Measurements from ENCODE around the gene KLHL36. TPM values are rescaled to one million over a fixed set of nuclear protein-coding genes. Genes with fewer than 3 reads are reported as not detected.
"Not testable (repeated sequence)": the region's sequence is repeated elsewhere in the genome, so short reads cannot be mapped to it uniquely, and the experiment has no call there.

Gene KLHL36
- total and polyA plus RNA-seq, 9 donors: 9.8 to 18.8 (median 13.2) TPM

DNA sequence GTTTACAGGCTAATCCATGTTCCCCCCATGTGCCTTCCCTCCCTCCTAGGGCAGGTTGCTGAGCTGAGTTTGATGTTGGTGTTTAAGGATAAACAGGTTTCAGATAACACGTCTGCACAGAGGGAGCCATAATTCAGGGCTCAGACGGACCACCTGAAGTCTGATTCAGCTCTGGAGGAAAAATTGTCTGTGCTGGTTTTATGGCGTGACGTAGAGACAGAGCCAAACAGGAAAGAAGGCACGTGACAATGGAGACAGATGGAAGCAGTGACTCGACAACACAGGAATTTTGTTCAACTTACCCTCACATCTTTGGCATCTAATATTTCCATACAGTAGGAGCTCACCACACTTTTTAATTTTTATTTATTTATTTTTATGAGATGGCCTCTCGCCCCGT lies 40.8 kb downstream of the KLHL36 start:
- 26% methylated on average over 3 of the region's 8 CpGs for WGBS (ENCODE audit: insufficient coverage)
- peak; percentile 51 for DNase-seq
- peaks cover 2% of the 10 kb centered on the region for H3K27me3 ChIP-seq (ENCODE audit: control insufficient read depth, insufficient read depth, low read length)
- no peaks in the 10 kb centered on the region for H3K4me1 ChIP-seq (ENCODE audit: control insufficient read depth, insufficient read depth, low read length)
- no peak overlapping the region for H3K27ac ChIP-seq (ENCODE audit: low read length)
- no peak overlapping the region for H3K4me3 ChIP-seq (ENCODE audit: low read length)
- no peaks in the 10 kb centered on the region for H3K36me3 ChIP-seq (ENCODE audit: control insufficient read depth, insufficient read depth, low read length)
- H3K9me3 ChIP-seq (replicated peaks; ENCODE audit: control insufficient read depth, low read depth, low read length): no peaks in the 10 kb centered on the region

DNA sequence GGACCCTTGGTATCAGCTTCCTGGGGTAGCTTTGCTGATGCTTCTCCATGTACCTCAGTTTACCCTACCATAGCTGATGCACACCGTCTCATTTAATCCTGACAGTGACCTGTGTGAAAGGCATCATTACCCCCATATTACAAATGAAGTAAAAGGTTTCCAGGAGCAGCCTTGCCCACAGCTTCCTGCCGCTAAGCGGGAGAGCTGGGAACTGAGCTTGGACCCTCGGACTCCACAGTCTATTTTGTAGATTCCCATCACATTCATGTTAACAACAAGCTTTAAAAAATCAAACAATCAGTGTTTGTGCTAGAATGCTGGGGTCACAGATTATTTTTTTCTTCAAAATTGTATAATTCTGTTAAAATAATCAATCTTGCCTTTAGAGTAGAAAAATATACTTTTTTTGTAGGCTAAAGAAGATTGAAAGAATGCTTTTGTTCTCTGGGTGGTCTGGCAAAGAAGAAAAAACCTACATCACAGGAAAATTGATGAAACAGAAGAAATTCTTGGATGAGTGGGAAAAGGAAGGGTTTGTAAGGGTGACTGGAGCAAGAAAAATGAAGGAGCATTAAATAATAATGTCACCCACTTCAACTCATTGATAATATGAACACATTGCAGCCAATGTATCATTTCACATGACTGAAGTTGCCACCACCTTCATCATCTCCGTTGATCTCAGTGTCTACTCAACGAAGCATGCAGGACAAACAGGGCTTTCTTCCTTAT lies 41.9 kb downstream of the KLHL36 start:
- no peaks in the 10 kb centered on the region for H3K36me3 ChIP-seq (ENCODE audit: control insufficient read depth, insufficient read depth, low read length)
- H3K27ac ChIP-seq (ENCODE audit: low read length): no peak overlapping the region
- H3K9me3 ChIP-seq (replicated peaks; ENCODE audit: control insufficient read depth, low read depth, low read length): no peaks in the 10 kb centered on the region
- WGBS (ENCODE audit: insufficient coverage): no CpG with 5 or more reads among the region's 6 CpGs
- H3K27me3 ChIP-seq (ENCODE audit: control insufficient read depth, insufficient read depth, low read length): no peaks in the 10 kb centered on the region
- no peak for DNase-seq
- H3K4me3 ChIP-seq (ENCODE audit: low read length): no peak overlapping the region
- no peaks in the 10 kb centered on the region for H3K4me1 ChIP-seq (ENCODE audit: control insufficient read depth, insufficient read depth, low read length)

DNA sequence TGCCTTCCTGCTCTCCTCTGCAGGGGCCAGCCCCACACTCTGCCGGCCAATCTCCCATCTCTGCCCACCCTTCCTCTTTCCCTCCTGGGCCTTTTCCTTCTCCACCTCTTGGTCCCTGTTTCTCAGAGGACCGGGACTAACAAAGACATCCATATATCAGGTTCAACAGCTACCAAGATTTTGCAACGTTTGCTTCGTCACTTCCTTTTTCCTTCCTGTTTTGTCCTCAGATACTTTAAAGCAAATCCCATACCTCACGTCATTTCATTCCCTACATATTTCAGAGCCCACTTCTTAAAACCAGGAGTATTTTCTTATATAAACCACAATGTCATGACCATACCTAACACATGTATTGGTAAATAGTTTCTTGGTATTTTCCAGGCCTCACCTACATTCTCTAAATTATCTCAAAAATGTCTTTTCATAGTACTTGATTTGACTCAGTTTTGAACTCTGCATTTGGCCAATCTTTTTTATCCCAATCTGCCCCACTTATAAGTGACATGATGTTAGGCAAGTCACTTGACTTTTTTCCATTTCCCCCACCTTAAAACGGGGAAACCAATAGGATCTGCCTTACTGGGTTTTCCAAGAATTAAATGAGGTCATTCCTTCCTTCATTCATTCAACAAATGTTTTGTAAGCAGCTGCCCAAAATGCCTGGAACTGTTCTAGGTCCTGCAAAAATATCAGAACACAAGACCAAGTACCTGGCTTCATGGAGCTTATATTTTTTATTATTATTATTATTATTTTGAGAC lies 44.3 kb downstream of the KLHL36 start:
- peak; percentile 18 for DNase-seq
- Histone ChIP-seq H3K36me3 (ENCODE audit: control insufficient read depth, insufficient read depth, low read length) (no peaks in the 10 kb centered on the region), H3K27ac (ENCODE audit: low read length) (no peak overlapping the region), H3K9me3 (replicated peaks; ENCODE audit: control insufficient read depth, low read depth, low read length) (no peaks in the 10 kb centered on the region), H3K4me1 (ENCODE audit: control insufficient read depth, insufficient read depth, low read length) (no peaks in the 10 kb centered on the region), H3K4me3 (ENCODE audit: low read length) (no peak overlapping the region), H3K27me3 (ENCODE audit: control insufficient read depth, insufficient read depth, low read length) (no peaks in the 10 kb centered on the region)
- WGBS (ENCODE audit: insufficient coverage): 74% methylated on average over 4 of the region's 6 CpGs

DNA sequence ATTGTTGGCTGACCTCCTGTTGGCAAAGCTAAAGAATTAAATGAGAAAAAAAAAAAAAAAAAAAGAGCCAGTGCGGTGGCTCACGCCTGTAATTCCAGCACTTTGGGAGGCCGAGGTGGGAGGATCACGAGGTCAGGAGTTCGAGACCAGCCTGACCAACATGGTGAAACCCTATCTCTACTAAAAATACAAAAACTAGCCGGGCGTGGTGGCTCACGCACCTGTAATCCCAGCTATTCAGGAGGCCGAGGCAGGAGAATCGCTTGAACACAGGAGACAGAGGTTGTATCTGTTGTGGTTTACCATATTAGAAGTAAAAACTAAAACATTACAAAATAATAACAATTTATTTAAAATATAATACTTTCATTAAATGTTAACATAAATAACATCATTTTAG lies 45.6 kb downstream of the KLHL36 start:
- no CpG with 5 or more reads among the region's 10 CpGs for WGBS (ENCODE audit: insufficient coverage)

DNA sequence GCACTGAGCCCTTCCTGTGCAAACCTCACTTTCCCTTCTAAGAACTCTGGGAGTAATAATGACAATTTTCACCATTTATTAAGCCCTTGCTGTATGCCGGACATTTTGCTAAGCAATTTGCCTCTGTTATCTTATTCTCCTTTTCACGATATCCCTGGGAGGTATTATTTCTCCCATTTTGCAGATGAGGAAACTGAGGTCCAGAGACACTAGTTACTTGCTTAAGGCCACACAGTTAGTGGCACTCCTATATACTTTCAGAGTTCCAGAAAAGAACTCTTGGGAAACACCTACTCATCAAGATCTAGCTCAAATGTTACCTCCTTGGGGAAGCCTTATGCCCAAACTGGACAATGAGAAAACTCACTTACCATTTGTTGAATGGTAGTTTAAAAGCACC lies 46.7 kb downstream of the KLHL36 start:
- DNase-seq: no peak
- H3K27me3 ChIP-seq (ENCODE audit: control insufficient read depth, insufficient read depth, low read length): no peaks in the 10 kb centered on the region
- peaks cover 5% of the 10 kb centered on the region for H3K4me1 ChIP-seq (ENCODE audit: control insufficient read depth, insufficient read depth, low read length)
- no CpG with 5 or more reads among the region's 2 CpGs for WGBS (ENCODE audit: insufficient coverage)
- no peak overlapping the region for H3K4me3 ChIP-seq (ENCODE audit: low read length)
- H3K9me3 ChIP-seq (replicated peaks; ENCODE audit: control insufficient read depth, low read depth, low read length): no peaks in the 10 kb centered on the region
- H3K27ac ChIP-seq (ENCODE audit: low read length): no peak overlapping the region
- no peaks in the 10 kb centered on the region for H3K36me3 ChIP-seq (ENCODE audit: control insufficient read depth, insufficient read depth, low read length)

More for the DNA sequence above, 45.6 kb downstream of the KLHL36 start:
- H3K36me3 ChIP-seq (ENCODE audit: control insufficient read depth, insufficient read depth, low read length); H3K9me3 ChIP-seq (replicated peaks; ENCODE audit: control insufficient read depth, low read depth, low read length); H3K27ac ChIP-seq (ENCODE audit: low read length); DNase-seq; H3K4me1 ChIP-seq (ENCODE audit: control insufficient read depth, insufficient read depth, low read length); H3K27me3 ChIP-seq (ENCODE audit: control insufficient read depth, insufficient read depth, low read length); H3K4me3 ChIP-seq (ENCODE audit: low read length): not testable (repeated sequence)

DNA sequence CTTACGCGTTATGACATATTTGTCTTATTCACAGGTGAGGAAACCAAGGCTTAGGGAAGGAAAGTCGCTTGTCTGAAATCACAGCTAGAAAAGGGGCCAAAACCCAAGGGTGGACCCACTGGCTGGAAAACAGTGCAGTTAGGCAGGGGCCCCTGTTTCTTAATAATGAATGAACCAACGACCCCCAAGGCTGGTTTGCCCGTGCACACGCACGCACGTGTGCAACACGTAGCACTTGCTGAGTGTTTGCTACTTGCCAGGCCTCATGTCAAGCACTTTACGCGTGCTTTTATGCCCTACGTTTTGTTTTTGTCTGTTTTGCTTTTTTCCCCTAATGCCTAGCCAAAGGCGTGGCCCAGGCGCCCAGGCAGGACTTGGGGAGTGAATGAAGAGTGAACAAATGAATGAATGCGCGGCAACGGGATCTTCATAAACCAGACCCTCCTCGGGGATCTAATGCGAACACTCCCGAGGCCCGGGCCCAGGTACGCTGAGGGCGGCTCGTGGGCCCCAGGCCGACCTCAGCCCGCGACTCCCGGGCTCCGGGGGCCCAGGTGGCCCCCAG lies 50.9 kb downstream of the KLHL36 start:
- H3K4me3 ChIP-seq (ENCODE audit: low read length): peak overlapping the region; percentile 61
- DNase-seq: peak; percentile 17
- H3K4me1 ChIP-seq (ENCODE audit: control insufficient read depth, insufficient read depth, low read length): peaks cover 5% of the 10 kb centered on the region
- no peaks in the 10 kb centered on the region for H3K27me3 ChIP-seq (ENCODE audit: control insufficient read depth, insufficient read depth, low read length)
- no peak overlapping the region for H3K27ac ChIP-seq (ENCODE audit: low read length)
- H3K36me3 ChIP-seq (ENCODE audit: control insufficient read depth, insufficient read depth, low read length): no peaks in the 10 kb centered on the region
- no peaks in the 10 kb centered on the region for H3K9me3 ChIP-seq (replicated peaks; ENCODE audit: control insufficient read depth, low read depth, low read length)
- WGBS (ENCODE audit: insufficient coverage): 12% methylated on average over 22 of the region's 29 CpGs

DNA sequence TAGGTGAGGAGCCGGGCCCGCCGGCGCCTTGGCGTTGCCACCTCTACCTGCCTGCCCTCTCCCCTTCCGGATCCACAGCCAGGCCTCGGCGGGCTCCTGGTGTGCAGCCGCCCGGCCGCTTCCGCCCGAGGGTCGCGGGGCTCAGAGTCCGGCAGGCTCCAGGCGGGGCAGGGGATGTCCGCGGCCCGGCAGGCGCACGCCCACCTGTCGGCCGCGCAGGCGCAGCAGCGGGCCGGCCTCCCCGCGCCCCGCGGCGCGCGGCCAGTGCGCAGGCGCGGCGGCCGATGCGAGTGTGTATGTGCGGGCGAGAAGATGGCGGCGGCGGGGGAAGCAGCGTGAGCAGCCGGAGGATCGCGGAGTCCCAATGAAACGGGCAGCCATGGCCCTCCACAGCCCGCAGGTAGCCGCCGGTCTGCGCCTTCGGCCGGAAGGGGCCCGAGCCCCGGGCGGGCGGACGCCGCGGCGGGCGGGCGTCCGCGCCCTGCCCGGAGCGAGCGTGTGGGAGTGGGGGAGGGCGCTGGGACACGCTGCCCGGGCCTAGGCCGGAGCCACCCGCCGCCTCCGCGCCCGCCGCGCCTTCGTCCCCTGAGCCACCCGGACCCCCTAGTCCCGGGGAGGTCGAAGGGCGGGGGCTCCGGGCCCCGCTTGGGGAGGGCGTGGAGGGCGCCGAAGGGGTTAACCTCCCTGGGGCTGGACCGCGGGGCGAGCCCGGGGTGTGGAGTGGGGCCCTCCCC lies 51.6 kb downstream of the KLHL36 start, which contains the start of gene USP10:
Gene USP10, plus strand, starts transcription at position 289 of the 734 bp plus-strand sequence. Its CDS starts 91 bp downstream, at position 380.
- under 1% methylated on average over 96 of the region's 97 CpGs for WGBS (ENCODE audit: insufficient coverage)
- Histone ChIP-seq H3K36me3 (ENCODE audit: control insufficient read depth, insufficient read depth, low read length) (no peaks in the 10 kb centered on the region), H3K27me3 (ENCODE audit: control insufficient read depth, insufficient read depth, low read length) (no peaks in the 10 kb centered on the region), H3K9me3 (replicated peaks; ENCODE audit: control insufficient read depth, low read depth, low read length) (no peaks in the 10 kb centered on the region), H3K4me3 (ENCODE audit: low read length) (peak within 1 kb of the TSS; percentile 80), H3K4me1 (ENCODE audit: control insufficient read depth, insufficient read depth, low read length) (peaks cover 5% of the 10 kb centered on the region), H3K27ac (ENCODE audit: low read length) (peak within 1 kb of the TSS; percentile 62)
- peak; percentile 92 for DNase-seq

DNA sequence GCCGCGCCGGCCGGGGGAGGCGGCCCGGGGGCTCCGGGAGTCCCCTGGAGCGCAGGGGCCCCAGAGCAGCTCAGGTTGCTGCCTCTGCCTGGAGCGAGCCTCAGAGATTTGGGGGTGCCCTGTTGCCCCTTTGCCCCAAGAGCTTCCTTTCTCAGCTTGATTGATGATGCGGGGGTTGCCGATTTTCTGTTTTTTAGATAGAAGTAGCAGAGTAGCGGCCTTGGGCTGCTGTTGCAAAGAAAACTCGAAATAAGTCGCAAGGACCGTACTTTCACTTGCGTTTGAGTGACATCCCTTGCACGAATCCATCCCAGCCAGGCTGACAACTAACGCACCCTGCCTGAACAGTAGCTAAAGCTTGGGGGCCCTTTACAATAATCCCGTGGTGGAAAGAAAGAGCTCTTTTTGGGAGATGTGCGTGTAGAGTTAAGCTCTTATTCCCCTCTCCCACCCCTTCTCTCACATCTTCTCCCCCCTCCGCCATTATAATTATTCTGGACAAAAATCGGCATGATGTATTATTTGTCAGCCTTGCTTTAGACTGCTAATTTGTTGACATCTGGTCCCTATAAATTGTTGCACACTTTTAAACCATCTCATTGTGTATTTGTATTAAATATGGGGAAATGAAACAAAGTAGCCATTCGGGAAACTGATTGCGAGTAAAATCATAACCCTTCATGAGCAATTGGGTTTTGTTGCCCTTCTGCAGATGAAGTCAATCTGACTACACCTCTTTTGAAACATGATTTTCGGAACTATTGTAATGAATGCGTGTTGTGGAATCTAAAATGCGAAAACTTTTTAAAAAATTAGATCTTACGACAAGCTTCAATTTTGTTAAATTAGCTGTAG lies 52.4 kb downstream of the KLHL36 start:
- Histone ChIP-seq H3K36me3 (ENCODE audit: control insufficient read depth, insufficient read depth, low read length) (no peaks in the 10 kb centered on the region), H3K27ac (ENCODE audit: low read length) (peak overlapping the region; percentile 62), H3K27me3 (ENCODE audit: control insufficient read depth, insufficient read depth, low read length) (no peaks in the 10 kb centered on the region), H3K4me3 (ENCODE audit: low read length) (peak overlapping the region; percentile 80), H3K9me3 (replicated peaks; ENCODE audit: control insufficient read depth, low read depth, low read length) (no peaks in the 10 kb centered on the region), H3K4me1 (ENCODE audit: control insufficient read depth, insufficient read depth, low read length) (peaks cover 5% of the 10 kb centered on the region)
- DNase-seq: peak; percentile 52
- 4% methylated on average over 15 of the region's 28 CpGs for whole genome bisulfite sequencing (ENCODE audit: insufficient coverage)

DNA sequence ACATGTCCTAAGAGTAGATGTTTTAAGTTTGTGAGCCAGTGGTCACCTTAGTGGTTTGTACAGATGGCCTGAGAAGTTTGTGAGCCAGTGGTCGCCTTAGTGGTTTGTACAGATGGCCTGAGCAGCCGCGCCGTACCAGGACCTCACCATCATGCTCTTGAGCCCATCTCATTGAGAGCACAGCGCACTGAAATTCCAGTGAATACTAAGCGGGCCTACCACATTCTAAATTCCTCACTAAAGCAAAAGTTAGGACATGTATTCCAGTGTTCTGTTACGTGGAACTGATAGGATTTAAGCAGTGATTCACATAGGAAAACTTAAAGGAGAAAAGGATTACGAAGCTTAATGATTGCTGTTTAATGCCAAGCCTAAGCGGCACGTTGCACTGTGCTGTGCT lies 55.4 kb downstream of the KLHL36 start:
- Histone ChIP-seq H3K9me3 (replicated peaks; ENCODE audit: control insufficient read depth, low read depth, low read length) (no peaks in the 10 kb centered on the region), H3K27ac (ENCODE audit: low read length) (no peak overlapping the region), H3K27me3 (ENCODE audit: control insufficient read depth, insufficient read depth, low read length) (no peaks in the 10 kb centered on the region), H3K4me3 (ENCODE audit: low read length) (no peak overlapping the region), H3K4me1 (ENCODE audit: control insufficient read depth, insufficient read depth, low read length) (peaks cover 5% of the 10 kb centered on the region), H3K36me3 (ENCODE audit: control insufficient read depth, insufficient read depth, low read length) (no peaks in the 10 kb centered on the region)
- DNase-seq: no peak
- no CpG with 5 or more reads among the region's 10 CpGs for WGBS (ENCODE audit: insufficient coverage)
